G401 (cell line): ENCODE measurements around the gene FHDC1. TPM values are rescaled to one million over a fixed set of nuclear protein-coding genes. Genes with fewer than 3 reads are reported as not detected.

Experiments
- DNase-seq: peaks from one replicate; pipeline ENCODE4 v3.0.0-alpha.2; 2015; ENCODE audit warnings: low spot score
- in situ Hi-C: cut with HindIII; loops from 2 replicates; pipeline ENCODE4 v1.10.0; 2016; ENCODE audit warnings: low sequenced_read_pairs, mixed read lengths
- total RNA-seq: library from RNA; depleted of rRNA; stranded (reverse); fragments of >200 nt; shearing (Covaris generic); gene quantifications from 2 replicates; pipeline ENCODE4 v1.2.3, GENCODE V29; 2014

Gene FHDC1
- total RNA-seq, 1 experiment from 2014 or later, result 0.27 TPM

DNA sequence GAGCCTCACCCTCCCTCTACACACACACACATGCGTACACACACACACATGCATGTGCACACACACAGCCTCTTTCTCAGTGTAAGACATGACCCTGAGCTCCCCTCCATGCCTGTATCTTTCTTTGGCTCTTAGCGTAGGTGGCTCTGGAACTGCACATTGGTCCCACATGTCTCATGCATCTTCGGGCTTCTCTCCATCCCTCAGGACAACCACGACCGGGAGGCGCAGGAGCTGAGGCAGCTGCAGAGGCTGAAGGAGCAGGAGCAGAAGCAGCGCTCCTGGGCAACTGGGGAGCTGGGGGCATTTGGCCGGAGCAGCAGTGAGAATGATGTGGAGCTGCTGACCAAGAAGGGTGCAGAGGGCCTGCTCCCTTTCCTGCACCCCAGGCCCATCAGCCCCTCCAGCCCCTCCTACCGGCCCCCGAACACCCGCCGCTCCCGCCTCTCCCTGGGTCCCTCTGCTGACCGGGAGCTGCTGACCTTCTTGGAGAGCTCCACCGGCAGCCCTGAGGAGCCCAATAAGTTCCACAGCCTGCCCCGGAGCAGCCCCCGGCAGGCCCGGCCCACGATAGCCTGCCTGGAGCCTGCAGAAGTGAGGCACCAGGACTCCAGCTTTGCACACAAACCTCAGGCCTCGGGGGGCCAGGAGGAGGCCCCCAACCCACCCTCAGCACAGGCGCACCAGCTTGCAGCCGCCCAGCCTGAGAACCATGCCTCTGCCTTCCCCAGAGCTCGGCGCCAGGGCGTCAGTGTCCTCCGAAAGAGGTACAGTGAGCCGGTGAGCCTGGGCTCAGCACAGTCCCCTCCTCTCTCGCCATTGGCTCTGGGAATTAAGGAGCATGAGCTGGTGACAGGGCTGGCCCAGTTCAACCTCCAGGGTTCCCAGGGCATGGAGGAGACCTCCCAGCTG is 38.6 kb downstream of the FHDC1 start:
- in situ Hi-C loops, result no loop called here

DNA sequence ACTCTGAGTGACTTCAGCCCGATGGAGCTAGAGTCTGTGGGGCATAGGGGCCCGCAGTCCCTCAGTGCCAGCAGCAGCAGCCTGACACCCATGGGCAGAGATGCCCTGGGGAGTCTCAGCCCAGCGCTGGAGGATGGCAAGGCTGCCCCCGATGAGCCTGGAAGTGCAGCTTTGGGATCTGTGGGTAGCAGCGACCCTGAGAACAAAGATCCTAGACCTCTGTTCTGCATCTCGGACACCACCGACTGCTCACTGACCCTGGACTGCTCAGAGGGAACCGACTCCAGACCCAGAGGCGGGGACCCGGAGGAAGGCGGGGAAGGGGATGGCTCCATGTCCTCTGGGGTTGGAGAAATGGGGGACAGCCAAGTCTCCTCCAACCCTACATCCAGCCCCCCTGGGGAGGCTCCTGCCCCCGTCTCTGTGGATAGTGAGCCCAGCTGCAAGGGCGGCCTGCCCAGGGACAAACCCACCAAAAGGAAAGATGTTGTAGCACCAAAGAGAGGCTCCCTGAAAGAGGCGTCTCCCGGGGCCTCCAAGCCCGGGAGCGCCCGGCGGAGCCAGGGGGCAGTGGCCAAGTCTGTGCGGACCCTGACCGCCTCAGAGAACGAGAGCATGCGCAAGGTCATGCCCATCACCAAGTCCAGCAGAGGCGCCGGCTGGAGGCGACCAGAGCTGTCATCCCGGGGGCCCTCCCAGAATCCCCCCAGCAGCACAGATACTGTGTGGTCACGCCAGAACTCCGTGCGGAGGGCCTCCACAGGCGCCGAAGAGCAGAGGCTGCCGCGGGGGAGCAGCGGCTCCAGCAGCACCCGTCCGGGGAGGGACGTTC is 39.5 kb downstream of the FHDC1 start:
- DNase-seq, result no peak
- in situ Hi-C loops, result no loop called here

More for the DNA sequence above, 38.6 kb downstream of the FHDC1 start:
- DNase-seq, result no peak

DNA sequence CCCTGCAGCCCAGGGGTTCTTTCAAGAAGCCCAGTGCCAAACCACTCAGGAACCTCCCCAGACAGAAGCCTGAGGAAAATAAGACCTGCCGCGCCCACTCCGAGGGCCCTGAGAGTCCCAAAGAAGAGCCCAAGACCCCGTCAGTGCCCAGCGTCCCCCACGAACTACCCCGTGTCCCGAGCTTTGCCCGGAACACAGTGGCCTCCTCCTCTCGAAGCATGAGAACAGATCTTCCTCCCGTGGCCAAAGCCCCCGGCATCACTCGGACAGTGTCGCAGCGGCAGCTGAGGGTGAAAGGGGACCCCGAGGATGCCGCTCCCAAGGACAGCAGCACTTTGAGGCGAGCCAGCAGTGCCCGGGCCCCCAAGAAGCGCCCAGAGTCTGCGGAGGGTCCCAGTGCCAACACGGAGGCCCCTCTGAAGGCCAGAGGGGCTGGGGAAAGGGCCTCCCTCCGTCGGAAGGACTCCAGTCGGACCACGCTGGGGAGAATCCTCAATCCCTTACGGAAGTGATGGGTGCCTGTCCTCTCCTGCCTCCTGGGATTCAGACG is 40.2 kb downstream of the FHDC1 start:
- in situ Hi-C loops, result no loop called here
- DNase-seq, result no peak

DNA sequence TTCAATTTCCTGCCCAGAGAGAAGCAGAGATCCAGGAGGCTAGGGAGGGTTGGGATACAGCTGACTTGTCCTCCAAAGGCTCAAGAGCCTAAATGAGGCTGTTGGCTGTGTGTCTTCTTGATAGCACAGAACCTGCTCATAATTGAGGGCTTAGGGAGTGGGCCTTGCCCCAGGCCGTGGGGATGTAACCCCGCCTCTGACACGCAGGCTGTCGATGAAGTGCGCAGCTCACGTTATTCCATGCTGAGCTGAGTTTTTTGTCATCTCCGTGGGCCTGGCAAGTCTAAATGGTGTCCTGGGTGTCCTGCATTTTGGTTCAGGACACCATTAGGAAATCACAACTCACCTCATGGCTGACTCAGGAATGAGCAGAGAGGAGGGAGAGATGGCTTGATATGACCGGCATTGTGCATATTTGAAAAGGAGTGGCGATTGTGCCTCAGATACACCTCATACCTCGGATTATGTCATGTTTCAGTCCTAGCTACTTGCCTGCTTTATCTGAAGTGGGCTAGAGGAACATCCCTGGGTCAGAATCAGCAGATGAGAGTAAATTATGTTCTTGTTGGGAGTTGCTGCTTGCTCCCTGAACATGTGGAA is 43.7 kb downstream of the FHDC1 start:
- in situ Hi-C loops, result no loop called here
- DNase-seq, result no peak

DNA sequence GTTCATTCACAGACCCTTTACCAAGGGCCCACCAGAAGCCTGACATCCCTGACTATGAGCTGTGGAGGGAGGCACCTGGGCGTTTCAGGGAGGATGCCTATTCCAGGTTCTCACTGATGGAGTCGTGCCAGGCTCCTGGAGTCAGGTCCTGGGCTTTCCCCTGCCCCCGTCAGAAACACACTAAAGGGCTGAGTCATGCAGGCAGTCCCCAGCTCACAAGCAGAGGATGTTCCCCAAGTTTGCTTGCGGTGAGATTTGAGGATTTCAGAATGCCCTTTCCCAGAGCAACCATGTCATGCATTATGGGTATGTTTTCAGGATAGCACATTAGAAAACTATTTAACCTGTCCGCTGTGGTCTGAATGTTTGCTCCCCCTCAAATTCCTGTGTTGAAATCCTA is 45.2 kb downstream of the FHDC1 start:
- in situ Hi-C loops, result no loop called here
- DNase-seq, result no peak

DNA sequence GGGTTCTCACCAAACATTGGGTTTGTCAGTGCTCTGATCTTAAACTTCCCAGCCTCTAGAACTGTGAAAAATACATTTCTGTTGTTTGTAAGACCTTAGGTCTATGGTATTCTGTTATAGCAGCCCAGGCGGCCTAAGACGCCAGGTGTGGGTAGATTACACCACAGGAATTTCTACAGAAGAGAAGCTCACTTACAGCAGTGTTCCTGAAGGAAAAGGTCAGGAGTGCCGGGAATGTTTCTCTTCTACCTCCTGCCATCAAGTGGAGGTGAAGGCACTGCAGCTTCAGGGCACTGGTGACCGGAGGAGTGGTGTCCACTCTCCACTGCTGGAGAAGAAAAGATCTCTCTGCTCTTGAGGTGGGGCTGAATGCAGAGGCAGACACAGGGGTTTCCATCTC is 45.7 kb downstream of the FHDC1 start:
- in situ Hi-C loops, result no loop called here
- no peak for DNase-seq

DNA sequence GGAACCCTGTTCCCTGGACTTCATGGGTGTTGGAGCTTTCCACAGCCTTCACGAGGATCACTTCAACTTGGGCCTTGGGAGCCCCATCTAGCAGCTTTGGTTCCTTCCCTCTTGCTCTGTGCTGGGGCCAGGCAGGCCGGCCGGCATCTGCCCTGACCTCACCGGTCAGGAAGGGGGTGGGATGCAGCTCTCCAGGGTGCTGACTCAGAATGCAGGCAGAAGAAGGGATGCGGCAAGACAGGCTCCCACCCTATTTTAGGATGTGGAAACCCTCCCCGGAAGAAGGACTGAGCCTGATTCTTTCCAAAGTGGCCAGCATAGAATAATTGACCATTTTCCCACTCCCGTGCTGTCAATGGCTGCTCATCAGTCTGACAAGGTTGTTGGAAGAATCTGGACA is 47.1 kb downstream of the FHDC1 start:
- DNase-seq, result no peak
- in situ Hi-C loops, result no loop called here

DNA sequence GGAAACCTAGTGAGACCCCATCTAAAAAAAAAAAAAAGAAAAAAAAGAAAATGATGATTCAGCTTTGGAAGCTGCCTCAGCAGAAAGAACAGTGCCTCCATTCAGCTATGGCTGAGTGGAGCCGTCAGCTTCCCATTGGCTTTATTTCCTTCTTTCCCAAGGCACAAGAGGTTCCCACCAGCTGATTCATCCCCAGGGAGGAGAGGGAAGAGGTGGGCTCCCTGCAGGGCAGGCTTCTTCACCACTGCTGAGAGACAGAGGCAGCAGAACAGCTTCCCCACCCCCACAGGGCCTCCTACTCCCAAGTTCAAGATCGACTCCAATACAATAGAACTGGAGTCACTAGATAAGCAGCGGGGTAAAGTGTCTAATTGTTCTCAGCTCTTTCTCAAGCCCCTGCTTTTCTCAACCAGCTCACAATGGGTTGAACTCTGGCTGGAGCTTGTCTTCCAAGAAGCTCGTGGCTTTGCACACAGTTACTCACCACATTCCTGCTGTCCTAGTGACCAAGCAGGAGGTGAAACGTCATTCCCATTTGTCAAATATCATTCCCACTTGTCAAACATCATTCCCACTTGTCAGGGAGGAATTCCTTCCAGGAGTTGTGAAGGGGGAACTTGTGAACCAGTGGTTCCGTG is 47.8 kb downstream of the FHDC1 start:
- DNase-seq, result no peak
- in situ Hi-C loops, result no loop called here

DNA sequence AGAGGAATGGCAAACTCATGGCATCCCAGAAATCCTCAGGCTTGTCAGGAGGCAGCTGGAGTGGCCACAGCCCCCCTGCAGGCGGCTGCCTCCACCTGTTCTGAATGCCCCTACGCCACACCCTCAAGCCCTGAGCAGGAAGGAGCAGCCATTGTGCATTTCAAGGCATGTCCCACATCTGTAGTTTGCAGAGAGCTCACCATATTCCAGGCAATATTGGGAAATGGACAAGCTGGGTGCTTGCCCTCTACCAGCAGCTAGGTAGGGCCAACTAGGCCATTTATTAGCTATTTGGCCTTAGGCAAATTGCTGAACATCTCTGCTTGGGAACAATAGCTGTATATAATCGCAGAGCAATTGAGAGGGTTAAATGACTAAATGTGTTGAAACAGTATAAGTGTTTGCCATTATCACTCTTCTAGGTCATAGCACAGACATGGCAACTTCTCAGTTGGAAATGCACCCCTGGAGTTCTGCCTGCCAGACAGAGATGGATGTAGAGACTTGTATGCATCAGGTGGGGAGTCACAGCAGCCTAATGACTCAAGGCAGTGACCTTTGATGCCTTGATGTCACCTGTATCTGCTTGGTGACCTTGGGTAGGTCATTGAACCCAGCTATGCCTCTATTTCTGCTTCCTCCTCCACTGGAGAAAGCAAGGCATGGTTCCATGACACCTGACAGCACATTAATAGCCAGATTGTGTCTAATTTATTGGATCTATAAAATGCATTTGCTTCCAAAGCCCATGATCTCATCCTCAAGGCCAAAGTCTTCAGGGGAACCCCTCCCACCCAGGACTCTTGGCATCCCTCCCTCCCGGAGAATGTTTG is 52.8 kb downstream of the FHDC1 start:
- no peak for DNase-seq
- in situ Hi-C loops, result no loop called here

DNA sequence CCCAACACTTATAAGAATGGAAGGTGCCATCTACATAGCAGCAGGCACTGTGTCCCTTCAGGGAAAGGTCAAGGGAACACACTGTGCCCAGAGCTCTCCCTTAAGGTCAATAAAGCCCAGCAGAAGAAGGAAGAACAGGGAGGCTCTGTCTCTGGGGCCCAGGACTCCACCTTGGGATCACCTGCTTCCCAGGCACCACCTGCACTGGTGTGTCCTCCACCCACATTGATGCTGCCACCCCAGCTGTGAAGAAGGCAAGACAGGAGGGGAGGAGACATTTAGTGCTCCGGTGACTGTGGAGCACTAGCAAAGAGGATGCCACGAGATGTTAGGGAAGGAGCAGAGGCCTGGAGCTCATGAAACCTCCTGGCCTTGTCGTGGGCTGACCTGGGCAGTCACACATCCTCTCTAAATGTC is 53.4 kb downstream of the FHDC1 start:
- in situ Hi-C loops, result no loop called here
- no peak for DNase-seq

DNA sequence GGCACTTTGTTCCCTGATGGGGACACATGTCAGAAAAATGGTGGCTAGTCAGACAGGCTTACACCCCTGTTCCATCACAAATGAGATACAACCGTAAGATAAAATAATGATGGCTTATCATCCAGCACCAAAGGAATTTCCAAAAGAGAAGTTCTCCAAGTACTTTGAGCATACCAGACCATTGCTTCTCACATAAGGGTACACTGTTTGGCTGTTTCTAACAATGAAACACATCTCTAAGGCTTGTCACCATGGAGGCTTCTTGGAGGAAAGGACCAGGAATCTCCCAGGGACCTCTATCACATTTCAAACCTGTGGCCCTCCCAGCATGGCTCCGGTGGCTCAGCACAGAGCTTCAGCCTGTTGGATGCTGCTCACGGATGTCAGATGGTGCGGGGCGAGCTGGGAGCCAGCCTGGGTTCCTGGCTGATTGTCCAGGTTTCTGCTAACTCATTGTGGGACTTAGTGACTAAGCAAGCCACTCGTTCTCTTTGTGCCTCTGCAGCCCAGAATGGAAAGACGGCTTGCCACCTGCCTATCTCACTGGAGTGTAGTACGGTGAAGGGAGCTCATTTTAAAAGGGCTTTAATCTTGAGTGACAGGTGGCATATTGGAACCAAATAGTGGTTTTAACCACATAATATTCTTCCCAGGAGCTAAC is 54.5 kb downstream of the FHDC1 start:
- DNase-seq, result peak; percentile 85
- in situ Hi-C loops, result no loop called here

DNA sequence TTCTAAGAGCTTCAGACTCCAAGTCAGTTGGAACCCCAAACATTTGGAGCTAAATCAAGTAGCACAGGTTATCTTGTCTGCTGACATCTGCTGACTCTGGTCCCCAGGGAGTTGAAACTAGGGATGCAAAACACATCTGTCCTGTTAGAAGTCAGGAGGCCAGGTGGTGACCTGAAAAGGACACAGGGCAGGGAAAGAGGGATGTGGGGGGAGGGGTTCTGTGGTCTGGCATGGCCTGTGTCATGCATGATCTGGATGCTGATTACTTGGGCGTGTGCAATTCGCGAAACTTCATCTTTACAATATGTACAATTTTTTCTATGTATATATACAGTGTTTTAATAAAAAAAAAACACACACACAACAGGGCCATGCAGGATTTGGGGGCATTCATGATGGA is 55.3 kb downstream of the FHDC1 start:
- DNase-seq, result no peak
- in situ Hi-C loops, result no loop called here

DNA sequence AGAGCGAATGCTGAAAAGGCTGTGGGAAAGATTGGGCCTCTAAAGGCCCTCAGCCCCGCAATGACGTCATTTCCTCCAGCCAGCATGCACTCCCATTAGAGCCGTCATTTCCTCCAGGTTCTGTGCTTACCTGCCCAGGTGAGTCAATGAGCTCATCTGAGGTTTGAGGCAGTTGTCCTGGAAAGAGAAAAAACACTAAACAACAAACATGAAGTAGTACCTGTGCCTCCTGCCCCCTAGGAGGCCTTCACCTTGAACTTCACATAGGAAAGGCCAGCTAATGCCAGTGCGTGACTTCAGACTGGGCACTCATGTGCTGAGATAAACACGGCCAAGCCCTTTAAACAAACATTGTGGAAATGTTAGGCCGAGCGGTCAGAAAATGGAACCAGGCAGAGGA is 55.9 kb downstream of the FHDC1 start:
- in situ Hi-C loops, result no loop called here
- no peak for DNase-seq

DNA sequence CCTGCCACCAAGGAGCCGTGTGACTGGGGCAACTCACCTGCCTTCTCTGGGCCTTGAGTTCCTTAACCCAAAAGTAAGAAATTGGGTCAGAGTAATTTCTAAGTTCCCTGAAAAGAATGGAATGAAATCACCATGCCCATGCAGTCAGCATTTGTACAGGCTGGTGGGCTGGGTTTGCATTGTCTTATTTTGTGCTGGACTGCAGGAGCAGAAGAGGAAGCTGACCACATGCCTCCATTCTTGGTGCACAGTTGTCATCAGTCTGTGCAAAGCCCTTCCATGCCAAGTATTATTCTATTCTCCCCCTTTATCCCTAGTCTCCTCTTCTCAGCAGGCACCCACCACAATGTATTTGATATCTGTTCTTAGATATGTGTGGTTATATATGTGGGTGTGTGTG is 56.3 kb downstream of the FHDC1 start:
- in situ Hi-C loops, result no loop called here
- DNase-seq, result no peak

DNA sequence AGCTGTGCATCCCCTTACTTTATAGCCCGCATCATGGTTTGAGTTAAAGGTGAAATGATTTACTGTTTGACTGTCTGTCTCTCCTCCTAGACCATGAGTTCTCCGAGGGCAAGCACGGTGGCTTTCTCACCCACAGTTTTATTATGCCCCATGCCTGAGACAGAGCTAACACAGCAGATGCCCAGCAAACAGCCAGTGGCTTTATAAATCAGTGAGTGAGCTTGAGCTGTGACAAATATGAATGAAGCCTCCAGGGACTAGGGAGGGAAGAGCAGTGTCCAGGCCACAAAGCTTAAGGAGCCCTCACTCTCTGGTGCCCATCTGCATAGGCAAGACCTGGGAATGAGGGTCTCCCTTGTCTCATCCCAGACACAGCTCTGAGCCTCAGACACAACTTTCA is 57.9 kb downstream of the FHDC1 start:
- in situ Hi-C loops, result no loop called here
- DNase-seq, result no peak

DNA sequence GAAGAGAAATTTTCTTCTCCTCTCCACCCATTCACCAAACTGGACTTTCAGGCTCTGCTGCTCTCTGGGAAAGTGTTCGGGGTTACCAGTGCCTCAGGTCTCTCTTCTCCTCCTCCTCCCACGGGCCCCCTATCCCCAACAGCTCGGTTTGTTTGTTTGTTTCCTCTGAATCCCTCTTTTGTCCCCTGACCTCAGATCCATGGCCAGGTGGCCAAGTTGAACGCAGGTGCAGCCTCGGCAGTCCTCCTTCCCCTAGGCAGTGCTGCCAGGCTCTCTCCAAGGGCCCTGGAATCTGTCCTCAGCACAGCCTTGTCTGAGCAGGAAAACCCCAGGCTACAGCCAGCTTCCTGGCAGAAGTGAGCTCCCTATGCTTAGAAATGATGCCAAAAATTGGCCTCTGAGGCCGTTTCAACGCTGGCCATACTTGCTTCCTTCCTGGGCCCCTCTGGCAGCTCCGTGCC is 60.0 kb downstream of the FHDC1 start:
- peak; percentile 94 for DNase-seq
- in situ Hi-C loops, result no loop called here

DNA sequence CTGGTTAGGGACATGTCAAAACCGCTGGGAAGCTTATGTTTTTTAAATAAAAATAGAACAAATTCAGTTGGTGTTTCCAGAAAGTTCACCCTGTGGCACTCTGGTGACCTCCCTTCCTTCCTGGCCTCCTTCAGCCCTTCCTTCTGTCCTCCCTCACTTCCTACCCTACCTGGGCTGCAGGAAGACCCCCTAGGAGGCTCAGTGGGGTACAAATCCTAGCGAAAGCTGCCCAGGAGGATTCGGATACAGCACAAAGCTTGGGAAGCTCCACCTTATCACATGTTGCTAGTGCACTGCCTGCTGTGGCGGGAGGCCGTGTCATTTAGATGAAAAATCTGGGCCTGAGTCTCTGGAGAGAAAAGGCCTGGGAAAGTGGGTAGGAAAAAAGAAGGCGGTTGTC is 60.5 kb downstream of the FHDC1 start:
- peak; percentile 23 for DNase-seq
- in situ Hi-C loops, result no loop called here

DNA sequence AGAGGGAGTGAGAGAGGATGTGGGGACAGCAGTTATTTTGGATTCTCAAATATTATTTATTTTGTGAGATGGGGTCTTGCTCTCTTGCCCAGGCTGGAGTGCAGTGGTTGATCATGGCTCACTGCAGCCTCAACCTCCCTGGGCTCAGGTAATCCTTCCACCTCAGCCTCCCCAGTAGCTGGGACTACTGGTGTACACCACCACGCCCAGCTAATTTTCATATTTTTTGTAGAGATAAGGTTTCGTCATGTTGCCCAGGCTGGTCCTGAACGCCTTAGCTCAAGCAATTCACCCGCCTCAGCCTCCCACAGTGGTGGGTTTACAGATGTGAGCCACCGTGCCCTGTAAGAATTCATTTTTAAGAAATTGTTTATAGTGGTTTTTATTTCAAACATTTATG is 61.2 kb downstream of the FHDC1 start:
- in situ Hi-C loops, result no loop called here
- DNase-seq, result no peak
